Measurements from ENCODE around the gene B3GNT5.

The B3GNT5 gene

GRCh38 chr3:183230826-183231225 is 22.2 kb upstream of the B3GNT5 start:
- DNase-seq (ENCODE audit: low read depth), result no peak

GRCh38 chr3:183233966-183234365 is 19.1 kb upstream of the B3GNT5 start:
- DNase-seq (ENCODE audit: low read depth), result no peak

- DNase-seq (ENCODE audit: low read depth), result no peak
These were observed 14.0 kb upstream of the B3GNT5 start for GRCh38 chr3:183239046-183239445.

- no peak for DNase-seq (ENCODE audit: low read depth)
These were observed 10.6 kb upstream of the B3GNT5 start for GRCh38 chr3:183242431-183242830.

- no peak for DNase-seq (ENCODE audit: low read depth)
These were observed 8.8 kb upstream of the B3GNT5 start for GRCh38 chr3:183244219-183244618.

DNA sequence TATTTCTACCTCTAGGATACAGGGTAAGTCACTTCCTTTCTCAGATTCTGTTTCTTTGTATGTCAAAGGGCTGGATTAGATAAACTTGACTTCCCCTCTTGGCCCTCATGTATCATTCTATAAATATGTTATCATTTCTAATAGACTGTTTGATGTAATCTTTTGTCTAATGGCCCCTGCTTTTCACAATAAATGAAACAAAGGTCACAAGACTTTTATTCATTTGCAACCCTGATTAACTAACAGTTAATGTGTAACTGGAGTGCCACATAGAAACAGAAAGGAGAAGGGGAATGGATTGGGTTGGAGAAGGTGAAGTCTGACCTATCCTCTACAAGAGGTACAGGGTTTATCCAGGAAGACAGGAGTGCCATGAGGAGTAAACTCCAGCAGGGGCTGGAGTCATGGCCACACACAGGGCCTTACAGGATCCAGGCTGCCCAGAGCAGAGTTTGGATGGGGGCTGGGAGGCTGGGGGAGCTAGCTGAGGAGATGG is 8.0 kb upstream of the B3GNT5 start:
- no peak for DNase-seq (ENCODE audit: low read depth)

DNA sequence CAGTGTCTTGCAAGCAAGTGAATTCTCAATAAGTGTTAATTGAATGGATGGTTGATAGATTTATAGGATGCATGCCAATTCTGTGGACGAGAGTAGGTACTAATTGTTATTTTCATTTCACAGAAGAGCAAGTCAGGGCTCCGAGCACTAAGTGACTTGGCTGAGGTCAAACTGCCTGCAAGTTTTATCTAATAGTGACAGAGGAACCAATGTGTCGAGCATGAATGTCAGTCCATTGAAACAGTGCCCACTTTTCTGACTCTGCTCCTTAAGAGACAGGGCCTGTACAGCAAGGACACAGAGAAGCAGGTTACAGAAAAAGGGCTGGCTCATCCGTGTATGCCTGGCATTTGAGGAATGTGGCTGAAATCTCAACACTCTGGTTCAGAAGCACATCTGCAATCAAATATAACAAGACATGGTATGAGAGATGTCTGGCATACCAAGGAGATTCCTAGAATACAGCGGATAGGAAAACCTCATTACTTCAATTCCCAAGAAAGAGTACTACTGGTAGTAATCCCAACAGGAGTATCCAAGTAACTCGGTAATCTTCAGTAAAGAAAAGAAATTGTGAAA is 6.0 kb upstream of the B3GNT5 start:
- DNase-seq (ENCODE audit: low read depth), result no peak

GRCh38 chr3:183249006-183249718 is 3.9 kb upstream of the B3GNT5 start:
- no peak for DNase-seq (ENCODE audit: low read depth)

- DNase-seq (ENCODE audit: low read depth), result no peak
These were observed 803 bp upstream of the B3GNT5 start for GRCh38 chr3:183252118-183252782.

- no peak for DNase-seq (ENCODE audit: low read depth)
These were observed 754 bp downstream of the B3GNT5 start for GRCh38 chr3:183253528-183254486.

DNA sequence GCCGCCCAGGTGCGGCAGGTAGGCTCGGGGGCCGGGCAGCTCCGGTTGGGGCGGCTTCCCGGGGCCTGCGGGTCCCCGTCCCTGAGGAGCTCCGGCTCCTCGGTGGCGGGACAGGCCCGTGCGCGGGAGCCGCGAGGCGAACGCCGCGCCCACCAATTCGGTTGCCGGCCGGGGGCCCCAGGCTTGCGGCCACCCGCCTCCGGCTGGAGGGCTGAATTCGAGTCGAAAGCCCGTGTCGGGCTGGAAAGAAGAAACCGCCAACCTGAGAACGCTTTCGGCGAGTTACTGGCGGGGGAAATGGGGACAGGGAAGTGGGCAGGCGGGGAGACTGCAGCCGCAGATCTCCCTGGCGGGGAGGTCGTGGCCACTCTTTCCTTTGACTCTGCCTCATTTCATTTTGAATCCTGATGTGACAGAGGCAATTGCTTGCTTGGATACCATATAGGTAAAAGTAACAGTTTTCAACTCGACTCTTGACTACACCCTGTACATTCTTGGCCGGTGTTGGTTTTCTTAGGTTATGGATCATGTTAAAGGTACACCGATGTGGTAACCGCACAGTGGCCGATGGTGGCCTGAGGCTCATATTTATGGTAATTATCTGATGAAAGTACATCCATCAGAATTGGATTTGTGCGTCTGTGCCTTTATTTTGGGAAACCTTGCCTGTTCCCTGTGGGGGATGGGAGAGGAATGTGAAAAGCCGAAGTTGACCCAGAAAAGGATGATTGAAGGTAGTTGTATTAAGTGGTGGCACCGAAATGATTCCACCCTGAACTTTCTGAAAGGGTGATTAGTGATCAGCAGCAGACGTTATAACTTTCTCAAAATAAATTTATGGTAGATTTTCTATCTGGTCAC is 1.7 kb downstream of the B3GNT5 start:
- no peak for DNase-seq (ENCODE audit: low read depth)

GRCh38 chr3:183255348-183255730 is 2.3 kb downstream of the B3GNT5 start:
- no peak for DNase-seq (ENCODE audit: low read depth)

GRCh38 chr3:183259087-183259486 is 6.0 kb downstream of the B3GNT5 start:
- DNase-seq (ENCODE audit: low read depth), result no peak

DNA sequence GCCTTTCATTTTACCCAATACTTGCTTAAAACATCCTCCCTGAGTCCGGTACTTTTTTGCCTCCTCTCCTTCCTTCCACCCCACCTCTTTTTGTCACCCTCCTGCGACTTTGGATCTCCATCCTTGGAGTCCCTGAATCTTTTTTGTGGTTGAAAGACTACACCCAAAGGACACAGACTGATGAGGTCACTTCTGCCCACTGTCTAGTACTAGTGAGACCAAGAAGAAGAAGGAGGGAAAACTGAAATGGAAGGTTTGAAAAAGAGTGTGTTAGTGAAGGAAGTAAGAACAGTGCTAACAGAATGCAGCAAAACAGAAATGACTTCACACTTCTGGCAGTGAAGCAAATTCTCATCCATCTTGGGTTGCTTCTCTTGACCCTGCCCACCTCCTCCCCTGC is 6.6 kb downstream of the B3GNT5 start:
- no peak for DNase-seq (ENCODE audit: low read depth)

DNA sequence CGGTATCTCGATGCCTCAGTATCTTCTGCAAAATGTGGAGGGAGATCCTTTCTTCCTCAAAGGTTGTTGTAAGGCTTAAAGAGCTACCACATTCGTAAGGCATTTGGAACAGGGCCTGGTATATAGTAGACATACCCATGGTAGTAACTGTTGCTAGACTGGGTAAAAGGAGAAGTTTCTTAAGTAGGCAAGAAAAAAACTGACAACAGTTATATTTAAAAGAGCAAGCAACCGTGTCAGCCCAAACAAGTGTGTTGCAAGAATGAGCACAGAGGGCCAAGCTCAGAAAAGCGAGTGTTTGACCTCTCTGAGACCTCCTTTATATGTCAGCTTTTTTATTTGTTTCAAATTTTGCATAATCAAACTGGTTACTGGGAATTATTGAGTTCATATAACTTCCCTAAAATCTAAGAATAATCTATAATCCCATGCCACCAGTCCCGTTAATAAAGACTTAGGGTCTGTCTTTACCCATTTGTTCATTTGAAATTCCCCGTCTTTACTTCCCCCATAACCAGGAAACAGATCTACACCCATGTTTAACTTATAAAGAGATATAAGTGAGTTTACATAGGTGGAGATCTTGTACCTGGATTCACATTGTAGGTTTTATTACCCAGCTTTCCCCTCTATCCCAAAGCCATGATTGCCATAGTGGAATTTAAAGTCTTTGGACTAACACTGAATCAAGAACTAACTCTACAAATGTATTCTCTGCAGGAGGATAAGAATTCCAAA is 7.3 kb downstream of the B3GNT5 start:
- DNase-seq (ENCODE audit: low read depth), result no peak

- no peak for DNase-seq (ENCODE audit: low read depth)
These were observed 8.2 kb downstream of the B3GNT5 start for GRCh38 chr3:183261151-183261724.

GRCh38 chr3:183262875-183263378 is 9.9 kb downstream of the B3GNT5 start:
- no peak for DNase-seq (ENCODE audit: low read depth)

- no peak for DNase-seq (ENCODE audit: low read depth)
These were observed 11.2 kb downstream of the B3GNT5 start for GRCh38 chr3:183264268-183264667.

DNA sequence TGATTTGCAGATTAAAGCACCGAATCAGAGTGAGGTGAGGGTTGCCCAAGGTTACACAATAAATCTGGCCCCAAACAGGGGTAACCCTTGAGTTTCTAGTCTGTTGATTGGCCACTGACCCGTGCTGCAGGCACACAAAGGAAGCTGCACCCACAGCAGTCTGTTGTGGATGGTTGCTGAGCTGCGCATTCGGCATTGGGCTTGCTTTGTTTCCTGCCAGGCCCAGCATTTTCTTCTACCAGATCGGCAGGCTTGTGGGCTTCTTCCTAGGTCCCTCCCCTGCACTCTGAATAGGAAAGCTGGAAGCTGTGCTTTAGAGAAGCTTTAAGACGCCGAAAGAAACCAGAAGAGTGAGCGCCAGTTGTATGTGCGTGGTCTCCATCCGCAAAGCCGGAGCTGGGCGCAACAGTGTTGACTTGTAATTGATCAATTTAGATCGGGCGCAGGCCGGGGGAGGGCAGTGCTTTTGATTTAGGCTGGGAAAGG is 12.1 kb downstream of the B3GNT5 start:
- no peak for DNase-seq (ENCODE audit: low read depth)
